ENCODE data around the gene GLRX2.
"Not testable (repeated sequence)": the region's sequence is repeated elsewhere in the genome, so short reads cannot be mapped to it uniquely, and the experiment has no call there.

GLRX2 gene

GRCh38 chr1:193062698-193063463, 42.3 kb downstream of the GLRX2 start:
- no peak for DNase-seq

GRCh38 chr1:193060938-193061337, 44.3 kb downstream of the GLRX2 start:
- DNase-seq, result peak in 1 of 14 donors; percentile 1

GRCh38 chr1:193060406-193060805, 44.8 kb downstream of the GLRX2 start:
- no peak for DNase-seq

GRCh38 chr1:193060115-193060403, 45.2 kb downstream of the GLRX2 start:
- DNase-seq, result no peak

GRCh38 chr1:193059282-193060114, 45.7 kb downstream of the GLRX2 start, which contains the start of the genes RO60 and UCHL5:
Gene RO60, plus strand, starts transcription at chr1:193059612. Its CDS starts 9,443 bp downstream, at chr1:193069055.
Gene UCHL5, minus strand, starts transcription at chr1:193059360. Its CDS starts 100 bp downstream, at chr1:193059260.
- DNase-seq, result peak; percentile 79 to 98 (median 97)

- peak in 4 of 14 donors; percentile 22 to 59 (median 50) for DNase-seq
Measured at GRCh38 chr1:193058529-193059281, 46.5 kb downstream of the GLRX2 start.

GRCh38 chr1:193054169-193054675, 51.0 kb downstream of the GLRX2 start:
- no peak for DNase-seq

GRCh38 chr1:193048913-193049312, 56.3 kb downstream of the GLRX2 start:
- DNase-seq, result not testable (repeated sequence)
